IPS DF 4.7 (cell line): ENCODE data around the gene STXBP5.

Experiments used
- DNase-seq: peaks from one replicate; pipeline ENCODE4 v3.0.0-alpha.2; 2013; ENCODE audit warnings: low spot score; ENCODE audit errors: extremely low read depth

STXBP5 gene

GRCh38 chr6:147209762-147210449 lies 5.7 kb downstream of the STXBP5 start:
- DNase-seq: no peak

GRCh38 chr6:147211349-147211748 lies 7.1 kb downstream of the STXBP5 start:
- no peak for DNase-seq

DNA sequence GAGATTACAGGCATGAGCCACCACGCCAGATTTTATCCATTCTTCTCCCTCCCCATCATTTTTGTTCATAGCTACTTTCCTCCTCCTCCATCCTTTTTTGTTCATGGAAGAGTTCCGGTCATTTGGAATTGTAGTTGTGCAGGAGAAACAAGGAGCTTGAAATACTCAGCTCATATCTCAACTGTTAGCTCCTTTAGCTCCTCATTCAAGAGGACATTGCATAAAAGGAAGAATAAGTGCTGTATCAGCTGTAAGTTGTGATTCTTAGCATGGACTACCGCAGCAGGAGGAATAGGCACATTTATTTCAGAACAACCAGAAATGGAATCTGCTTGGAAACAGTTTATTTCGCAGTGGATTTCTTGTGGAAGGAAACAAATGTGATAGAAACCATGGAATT lies 7.6 kb downstream of the STXBP5 start:
- no peak for DNase-seq

DNA sequence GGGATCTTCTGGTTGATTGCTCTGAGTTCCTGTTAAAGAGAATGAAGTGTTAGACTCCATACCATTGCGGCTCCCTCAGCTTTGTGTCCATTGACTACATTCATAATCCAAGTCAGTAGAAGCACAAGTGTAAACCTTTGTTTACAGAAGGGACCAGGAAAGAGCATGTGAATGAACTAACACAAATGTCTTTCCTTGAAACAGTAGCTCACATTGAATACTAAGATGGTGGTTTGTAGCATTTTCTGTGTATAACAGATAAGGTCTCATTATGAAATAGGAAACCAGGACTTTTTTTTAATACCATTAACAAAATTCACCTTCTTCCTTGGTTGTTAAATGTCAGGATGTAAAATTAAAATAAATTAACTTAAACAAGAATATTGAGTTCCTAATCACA lies 8.4 kb downstream of the STXBP5 start:
- no peak for DNase-seq

GRCh38 chr6:147213772-147214171 lies 9.6 kb downstream of the STXBP5 start:
- no peak for DNase-seq

- DNase-seq: no peak
Observed at GRCh38 chr6:147214248-147215227, 10.3 kb downstream of the STXBP5 start.

DNA sequence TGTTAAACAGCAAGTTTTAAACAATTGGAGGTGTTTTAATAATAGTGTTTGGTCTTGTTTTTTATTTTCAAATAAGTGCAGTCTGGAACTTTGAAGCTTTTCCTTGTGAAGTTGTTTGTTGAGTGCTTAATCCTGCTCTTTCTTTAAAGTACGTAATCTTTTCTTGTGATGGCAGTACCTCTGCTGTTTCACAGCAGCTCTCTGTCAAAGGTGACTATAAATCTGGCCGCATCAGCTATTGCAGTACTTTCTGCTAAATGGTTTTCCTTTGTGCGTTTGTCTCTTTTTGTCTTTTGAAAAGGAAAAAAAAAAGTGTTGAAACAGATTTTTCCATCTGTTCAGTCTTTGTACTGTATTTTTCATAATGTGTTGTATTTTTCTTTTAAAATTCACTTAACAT lies 12.7 kb downstream of the STXBP5 start:
- DNase-seq: no peak

DNA sequence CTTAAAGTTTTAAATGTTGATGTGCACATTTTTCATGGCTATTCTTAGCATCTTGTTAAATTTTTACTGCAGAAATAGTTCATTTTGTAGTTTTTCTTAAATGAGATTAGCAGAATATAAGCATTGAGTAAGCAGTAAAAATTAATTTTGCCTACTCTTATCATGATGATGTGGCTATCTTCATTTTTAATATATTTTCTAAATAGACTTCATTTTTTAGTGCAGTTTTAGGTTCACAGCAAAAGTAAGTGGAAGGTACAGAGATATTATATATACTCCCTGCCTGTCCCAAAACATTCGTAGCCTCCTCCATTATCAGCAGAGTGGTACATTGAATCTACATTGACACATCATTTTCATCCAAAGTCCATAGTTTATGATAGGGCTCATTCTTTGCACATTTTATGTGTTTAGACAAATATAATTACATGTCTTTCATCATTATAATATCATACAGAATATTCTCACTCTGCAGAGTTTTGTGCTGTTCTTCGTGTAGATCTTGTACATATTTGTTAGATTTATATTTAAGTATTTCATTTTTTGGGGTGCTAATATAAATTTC lies 13.7 kb downstream of the STXBP5 start:
- no peak for DNase-seq

- no peak for DNase-seq
Observed at GRCh38 chr6:147218797-147219196, 14.6 kb downstream of the STXBP5 start.

- no peak for DNase-seq
Observed at GRCh38 chr6:147219463-147219862, 15.2 kb downstream of the STXBP5 start.

DNA sequence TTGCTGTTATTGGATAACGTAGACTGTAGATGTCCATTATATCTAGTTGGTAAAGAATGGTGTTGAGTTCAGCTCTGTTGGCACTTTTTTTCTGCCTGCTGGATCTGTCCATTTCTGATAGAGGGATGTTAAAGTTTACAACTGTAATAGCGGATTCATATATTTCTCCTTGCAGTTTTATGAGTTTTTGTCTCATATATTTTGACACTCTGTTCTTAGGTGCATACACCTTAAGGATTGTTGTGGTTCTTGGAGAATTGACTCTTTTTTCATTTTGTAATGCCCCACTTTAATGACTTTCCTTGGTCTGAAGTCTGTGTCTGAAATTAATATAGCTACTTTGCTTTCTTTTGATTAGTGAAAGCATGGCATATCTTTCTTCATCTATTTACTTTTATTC lies 16.1 kb downstream of the STXBP5 start:
- DNase-seq: no peak

DNA sequence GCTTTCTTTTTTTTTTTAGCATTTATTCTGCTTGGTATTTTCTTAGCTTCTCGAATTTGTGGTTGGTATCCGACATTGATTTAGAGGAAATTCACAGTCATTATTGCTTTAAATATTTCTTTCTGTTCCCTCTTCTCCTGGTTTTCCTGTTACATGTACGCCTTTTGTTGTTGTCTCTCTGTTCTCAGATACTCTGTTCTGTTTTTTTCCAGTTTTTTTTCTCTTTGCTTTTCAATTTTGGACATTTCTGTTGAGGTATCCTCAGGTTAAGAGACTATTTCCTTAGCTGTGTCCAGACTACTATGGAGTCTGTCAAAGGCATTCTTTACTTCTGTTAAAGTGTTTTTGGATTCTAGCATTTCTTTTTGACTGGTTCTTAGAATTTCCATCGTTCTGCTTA lies 17.5 kb downstream of the STXBP5 start:
- no peak for DNase-seq

DNA sequence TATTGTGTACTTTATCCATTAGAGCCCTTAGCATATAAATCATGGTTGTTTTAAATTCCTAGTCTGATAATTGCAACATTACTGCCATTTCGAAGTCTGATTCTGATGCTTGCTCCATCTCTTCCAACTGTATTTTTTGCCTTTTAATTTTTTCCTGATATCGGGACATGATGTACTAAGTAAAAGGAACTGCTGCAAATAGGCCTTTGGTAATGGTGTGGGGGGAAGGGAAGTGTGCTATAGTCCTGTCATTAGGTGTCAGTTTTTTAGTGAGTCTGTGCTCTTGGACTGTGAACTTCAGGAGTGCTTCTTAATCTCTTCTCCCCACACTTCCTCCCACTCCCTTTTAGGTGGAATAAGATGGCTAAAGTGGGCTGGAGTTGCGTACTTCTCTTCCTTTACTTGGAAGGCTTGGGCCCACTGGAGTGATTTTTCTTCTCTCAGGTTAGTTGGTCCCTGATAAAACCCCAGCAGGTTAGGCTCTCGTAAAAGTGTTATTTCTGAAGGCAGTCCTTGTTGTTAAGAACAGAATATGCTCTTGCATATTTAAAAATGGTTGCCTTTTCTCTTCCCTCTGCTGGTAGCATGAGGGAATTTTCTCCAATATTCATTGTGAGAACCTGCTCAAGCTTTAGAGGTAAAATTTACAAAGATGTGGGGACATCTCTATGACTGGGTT lies 18.1 kb downstream of the STXBP5 start:
- no peak for DNase-seq

- DNase-seq: no peak
Observed at GRCh38 chr6:147223736-147224135, 19.5 kb downstream of the STXBP5 start.

DNA sequence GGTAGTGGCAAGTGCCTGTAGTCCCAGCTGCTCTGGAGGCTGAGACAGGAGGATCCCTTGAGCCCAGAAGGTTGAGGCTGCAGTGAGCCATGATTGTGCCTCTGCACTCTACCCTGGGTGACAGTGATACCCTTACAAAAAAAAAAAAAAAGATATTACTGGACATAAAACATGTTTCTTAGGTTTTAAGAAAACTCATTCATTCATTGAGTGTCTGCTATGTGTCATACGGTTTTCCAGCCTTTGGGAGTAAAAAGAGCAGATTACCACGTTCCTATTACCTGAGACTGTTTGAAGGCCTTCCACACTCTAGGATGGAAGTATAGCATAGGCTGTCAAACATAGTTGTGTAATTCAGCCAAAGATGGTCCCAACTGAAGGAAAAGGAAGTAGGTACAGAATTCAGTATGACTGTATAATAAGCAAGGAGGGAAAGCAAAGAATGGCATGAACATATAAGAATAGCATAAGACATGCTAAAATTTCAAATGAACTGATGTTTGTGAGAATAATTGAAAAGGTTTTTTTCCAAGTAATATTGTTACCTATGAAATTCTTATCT lies 22.0 kb downstream of the STXBP5 start:
- DNase-seq: no peak

DNA sequence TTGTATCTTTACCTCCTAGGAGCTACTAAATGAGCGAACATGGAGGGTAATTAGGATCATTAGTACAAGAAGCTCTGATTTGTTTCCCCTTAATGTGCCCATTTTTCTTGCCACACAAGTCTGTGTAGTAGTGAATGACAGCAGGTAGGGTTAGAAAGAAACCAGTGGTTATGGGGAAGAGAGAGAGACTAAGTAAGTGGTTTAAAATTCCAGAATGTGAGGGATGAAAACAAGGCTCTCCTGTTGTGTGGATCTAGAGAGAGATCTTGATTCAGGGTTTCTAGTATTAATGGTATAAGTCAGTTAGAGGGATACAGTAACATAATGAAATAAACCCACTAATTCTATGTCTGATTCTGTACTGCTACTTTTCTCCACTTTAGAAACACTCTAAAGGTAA lies 22.7 kb downstream of the STXBP5 start:
- no peak for DNase-seq

GRCh38 chr6:147227770-147228320 lies 23.6 kb downstream of the STXBP5 start:
- DNase-seq: no peak

DNA sequence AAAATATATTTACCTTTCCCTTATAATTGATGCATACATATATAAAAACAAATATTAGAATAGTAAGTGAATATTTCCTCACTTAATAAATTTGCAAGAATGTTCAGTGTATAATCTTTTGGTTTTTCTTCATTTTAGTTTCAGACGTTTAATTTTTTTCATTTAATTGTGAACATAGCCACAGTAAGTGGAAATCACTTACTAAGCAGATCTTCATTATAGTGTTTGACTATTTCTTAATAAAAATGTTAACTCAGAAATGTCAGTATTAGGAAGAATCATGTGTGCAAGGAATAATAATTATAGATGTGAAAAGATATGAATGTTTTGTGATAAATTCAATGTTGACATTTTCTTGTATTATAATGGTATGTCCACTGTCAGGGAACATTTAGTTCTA lies 27.4 kb downstream of the STXBP5 start:
- no peak for DNase-seq

- no peak for DNase-seq
Observed at GRCh38 chr6:147234685-147235084, 30.5 kb downstream of the STXBP5 start.

DNA sequence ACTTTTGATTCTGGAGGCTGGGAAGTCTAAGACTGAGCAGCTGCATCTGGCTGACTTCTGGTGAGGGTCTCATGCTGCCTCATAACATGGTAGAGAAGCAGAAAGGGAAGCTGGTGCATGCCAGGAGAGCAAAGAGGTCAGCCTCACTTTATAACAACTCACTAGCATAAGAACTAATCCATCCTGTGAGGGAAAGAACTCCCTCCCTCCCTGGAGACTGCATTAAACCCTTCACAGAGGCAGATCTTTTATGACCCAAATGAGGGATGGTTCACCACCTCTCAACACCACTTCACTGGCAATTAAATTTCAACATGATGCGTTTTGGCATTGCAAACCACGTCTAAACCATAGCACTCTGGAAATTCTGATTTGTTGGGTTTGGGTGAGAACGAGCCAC lies 33.9 kb downstream of the STXBP5 start:
- no peak for DNase-seq

- DNase-seq: no peak
Observed at GRCh38 chr6:147238906-147239305, 34.7 kb downstream of the STXBP5 start.
